ENCODE results near the gene ACTN2.

DNA sequence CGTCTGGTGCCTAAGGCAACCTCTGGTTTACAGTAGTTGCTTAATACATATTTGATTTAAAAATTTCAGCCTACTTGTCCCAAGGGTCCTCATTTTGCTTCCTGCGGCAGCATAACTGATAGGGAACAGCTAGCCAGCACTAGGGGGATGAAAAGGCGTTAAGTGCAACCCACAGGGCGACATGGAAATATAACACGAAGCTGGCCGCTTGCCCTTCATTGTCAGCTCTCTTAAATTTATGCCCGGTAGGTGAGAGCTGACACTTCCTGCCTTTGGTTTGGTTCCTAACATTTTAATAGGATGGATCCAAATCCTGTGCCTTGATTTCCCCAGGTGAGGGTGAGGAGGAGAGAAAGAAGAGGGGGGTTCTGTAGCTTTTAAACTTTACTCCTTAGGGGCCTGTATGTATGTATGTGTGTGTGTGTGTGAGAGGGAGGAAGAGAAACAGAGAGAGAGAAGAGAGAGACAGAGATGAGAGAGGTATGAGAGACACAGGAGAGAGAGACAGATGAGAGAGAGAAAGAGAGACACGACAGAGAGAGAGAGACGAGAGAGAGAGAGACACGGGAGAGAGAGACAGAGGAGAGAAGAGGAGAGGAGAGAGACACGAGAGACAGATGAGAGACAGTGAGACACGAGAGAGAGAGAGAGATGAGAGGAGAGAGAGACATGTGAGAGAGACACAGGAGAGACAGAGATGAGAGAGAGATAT is 938 bp upstream of the ACTN2 start:
- no peak for TF ChIP-seq POLR2A (IDR thresholded peaks at IDR 0.05; ENCODE audit: low read depth)
- no peak for TF ChIP-seq POLR2AphosphoS5 (IDR thresholded peaks at IDR 0.05)
- TF ChIP-seq, protein P1, sequence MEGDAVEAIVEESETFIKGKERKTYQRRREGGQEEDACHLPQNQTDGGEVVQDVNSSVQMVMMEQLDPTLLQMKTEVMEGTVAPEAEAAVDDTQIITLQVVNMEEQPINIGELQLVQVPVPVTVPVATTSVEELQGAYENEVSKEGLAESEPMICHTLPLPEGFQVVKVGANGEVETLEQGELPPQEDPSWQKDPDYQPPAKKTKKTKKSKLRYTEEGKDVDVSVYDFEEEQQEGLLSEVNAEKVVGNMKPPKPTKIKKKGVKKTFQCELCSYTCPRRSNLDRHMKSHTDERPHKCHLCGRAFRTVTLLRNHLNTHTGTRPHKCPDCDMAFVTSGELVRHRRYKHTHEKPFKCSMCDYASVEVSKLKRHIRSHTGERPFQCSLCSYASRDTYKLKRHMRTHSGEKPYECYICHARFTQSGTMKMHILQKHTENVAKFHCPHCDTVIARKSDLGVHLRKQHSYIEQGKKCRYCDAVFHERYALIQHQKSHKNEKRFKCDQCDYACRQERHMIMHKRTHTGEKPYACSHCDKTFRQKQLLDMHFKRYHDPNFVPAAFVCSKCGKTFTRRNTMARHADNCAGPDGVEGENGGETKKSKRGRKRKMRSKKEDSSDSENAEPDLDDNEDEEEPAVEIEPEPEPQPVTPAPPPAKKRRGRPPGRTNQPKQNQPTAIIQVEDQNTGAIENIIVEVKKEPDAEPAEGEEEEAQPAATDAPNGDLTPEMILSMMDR (IDR thresholded peaks at IDR 0.05): no peak
- no peak for TF ChIP-seq EP300 (IDR thresholded peaks at IDR 0.05)
